SH-SY5Y (cell line): ENCODE measurements around the gene AMPH.

Source experiments
- GATA2 ChIP-seq: IDR thresholded peaks from 2 replicates; pipeline ENCODE4 v1.6.1; 2011; ENCODE audit warnings: mild to moderate bottlenecking, low read depth, low read length
- GATA3 ChIP-seq: IDR thresholded peaks from 2 replicates; pipeline ENCODE4 v1.6.1; 2011; ENCODE audit warnings: low read depth, mild to moderate bottlenecking, low read length, moderate library complexity

AMPH gene

DNA sequence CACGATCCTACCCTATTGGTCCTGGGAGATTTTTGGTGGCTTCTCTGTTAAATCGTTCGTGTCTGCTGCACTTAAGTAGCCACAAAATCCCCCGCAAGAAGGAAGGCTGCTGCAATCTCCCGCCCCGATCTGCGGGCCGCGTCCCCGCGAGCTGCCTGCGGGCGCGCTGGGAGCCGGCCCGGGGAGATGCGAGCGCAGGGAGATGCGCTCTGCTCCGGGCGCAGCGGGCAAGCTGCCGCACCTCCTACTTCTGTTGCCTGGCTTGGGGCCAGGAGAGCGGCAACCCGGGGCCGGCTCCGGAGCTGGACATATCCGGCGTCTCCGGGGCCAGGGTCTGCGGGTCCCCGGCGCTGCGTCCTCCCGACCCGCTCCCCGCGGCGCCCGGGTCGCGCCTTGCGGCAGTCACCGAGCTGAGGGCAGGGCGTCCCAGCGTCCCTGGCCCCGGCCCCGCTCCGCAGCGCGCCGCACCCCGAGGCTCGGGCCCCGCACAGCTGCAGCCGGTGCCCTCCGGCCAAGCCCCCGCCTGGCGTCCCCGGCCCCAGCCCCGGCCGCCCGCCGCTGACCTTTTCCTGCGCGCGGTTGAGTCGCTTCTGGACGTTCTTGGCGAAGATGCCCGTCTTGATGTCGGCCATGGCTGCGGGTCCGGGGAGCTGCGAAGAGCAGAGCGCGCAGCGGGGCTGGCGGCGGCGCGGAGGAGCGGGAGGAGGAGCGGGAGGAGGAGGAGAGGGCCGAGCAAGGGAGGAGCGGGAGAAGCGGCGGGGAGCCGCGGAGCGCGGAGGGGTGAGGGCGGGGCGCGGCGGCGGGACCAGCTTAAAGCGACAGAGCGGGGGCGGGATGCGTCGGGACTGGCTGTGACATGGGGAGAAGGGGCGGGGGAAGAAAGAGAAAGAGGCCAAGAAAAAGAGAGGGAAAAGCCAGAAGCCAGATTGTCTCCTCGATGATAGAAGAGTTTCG, at the start of gene AMPH:
AMPH (minus strand) TSS at position 654 of the 954 bp plus-strand sequence; CDS start at position 632, 22 bp downstream.
- TF ChIP-seq GATA3 (no peak), GATA2 (no peak)

DNA sequence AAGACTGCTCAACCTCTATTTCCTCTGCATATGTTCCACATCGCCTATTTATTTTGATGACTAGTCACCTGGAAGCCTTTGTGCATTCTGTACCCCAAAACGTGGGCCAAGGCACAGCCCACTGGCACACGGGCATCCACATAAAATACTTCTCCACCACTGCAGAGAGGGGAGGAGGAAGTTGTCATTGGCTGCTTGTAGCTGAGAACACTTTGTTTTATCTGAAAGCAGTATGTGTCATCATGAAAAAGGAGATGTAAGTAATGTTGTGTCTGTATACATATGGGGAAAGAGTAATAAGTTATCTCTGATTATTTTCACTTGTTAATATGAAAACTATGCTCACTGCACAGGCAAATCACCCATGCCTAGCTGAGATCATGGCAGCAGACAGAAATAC, 48.2 kb upstream of the AMPH start:
- TF ChIP-seq GATA2 (no peak), GATA3 (no peak)

DNA sequence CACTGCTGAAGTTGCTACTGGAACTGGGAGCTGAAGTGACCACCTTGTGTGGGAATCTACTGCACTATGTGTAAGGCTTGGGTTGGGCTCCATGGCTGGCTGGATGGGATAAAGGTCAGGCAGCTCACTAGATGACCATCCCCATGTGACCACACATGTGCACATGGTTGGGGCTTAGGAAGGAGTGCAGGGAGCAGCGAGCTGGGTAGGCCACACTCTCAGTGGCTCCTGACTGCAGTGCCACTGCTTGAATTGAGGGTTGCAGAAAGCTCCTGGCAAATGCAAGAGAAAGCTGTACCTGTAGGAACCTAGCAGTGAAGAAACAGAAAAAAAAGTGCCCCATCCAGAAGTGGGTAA, 47.5 kb upstream of the AMPH start:
- TF ChIP-seq GATA3: no peak
- no peak for TF ChIP-seq GATA2

DNA sequence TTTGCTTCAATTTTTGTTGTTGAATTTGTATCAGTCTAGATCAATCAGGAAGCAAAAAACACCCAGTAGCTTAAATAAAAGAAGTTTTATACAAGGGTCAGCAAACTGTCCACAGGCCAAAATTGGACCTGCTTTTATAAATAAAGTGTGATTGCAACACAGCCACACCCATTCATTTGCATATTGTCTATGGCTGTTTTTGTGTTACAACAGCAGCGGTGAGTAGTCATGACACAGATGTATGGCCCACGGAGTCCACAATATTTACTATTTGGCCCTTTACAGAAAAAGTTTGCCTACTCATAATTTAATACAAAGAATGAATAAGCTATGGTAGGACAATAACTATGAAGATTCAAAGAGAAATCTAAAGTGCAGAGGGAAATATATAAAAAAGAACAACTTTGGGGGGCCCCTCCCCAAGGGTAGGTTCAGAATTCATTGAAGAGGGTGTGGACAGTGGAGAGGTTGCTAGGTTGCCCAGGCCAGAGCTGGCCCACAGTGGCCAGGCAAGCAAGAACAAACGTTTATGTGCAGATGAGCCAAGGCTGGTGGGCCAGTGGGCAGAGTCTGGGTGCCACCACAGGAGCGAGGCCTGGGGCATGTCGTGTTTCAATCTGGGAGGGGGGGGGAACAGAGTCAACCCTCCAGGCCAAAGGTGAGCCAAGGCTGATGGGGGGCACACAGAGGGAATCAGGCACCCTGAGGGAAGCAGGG, 47.0 kb upstream of the AMPH start:
- TF ChIP-seq GATA2 (no peak), GATA3 (no peak)

DNA sequence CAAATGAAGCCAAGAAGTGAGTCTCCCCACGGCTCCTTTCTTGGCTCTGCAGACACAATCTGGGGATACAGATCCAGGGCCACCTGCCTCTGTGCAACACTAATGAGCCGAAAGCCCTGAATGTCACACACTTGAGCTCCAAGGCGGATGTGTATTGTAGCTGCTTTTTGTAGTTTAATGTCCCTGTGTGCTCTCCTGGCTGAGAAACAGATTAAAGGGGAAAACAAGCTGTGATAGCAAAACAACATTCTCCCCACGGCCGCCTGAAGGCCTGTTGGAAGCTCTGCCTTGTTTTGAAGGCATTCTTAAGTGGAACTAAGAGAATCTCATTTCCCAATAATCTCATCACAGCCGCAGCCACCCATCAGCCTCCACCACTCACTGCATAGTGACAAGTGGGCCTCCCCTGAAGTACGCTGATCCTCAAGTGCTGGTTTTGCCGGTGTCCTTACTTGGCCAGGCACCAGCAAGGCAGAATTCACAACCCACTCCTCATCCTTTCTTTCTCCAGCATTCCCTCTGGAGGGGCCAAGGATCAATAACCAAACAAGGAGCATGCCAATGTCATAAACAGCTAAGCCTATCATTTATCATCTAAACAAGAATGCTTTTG, 44.4 kb upstream of the AMPH start:
- TF ChIP-seq GATA2 (no peak), GATA3 (no peak)

DNA sequence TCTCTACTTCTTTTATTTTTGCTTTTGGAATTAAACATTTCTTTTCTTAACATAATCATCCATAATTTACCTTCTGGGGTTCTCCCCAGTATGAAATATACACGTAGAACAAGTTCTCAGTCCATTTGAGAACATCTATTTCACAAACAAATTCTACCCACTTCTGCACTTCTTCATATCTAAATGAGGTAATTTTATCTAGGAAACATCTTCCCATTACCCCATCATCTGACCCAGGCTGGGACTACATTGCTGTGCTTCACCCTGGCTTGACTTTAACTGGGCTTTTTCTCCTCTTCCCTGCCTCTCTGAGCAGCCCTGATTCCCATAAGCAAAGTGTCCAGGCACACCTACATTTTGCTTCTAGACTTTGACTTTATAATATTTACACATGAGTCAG, 43.3 kb upstream of the AMPH start:
- no peak for TF ChIP-seq GATA2
- TF ChIP-seq GATA3: no peak

DNA sequence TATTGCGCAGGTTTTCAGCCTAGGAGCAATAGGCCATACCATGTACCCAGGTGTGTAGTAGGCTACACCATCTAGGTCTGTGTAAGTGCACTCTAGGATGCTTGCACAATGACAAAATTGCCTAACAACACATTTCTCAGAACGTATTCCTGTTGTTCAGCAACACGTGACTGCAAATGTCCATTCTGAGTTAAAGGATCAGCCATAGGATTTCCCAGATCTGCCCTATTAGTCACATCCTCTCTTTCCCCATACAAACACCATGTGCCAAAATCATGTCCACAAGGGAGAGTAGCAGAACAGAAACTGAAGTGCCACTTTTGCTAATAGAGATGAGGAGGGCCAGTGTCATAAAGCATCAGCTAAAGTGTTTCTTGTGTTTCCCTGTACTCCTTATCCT, 42.6 kb upstream of the AMPH start:
- TF ChIP-seq GATA3 (no peak), GATA2 (no peak)

DNA sequence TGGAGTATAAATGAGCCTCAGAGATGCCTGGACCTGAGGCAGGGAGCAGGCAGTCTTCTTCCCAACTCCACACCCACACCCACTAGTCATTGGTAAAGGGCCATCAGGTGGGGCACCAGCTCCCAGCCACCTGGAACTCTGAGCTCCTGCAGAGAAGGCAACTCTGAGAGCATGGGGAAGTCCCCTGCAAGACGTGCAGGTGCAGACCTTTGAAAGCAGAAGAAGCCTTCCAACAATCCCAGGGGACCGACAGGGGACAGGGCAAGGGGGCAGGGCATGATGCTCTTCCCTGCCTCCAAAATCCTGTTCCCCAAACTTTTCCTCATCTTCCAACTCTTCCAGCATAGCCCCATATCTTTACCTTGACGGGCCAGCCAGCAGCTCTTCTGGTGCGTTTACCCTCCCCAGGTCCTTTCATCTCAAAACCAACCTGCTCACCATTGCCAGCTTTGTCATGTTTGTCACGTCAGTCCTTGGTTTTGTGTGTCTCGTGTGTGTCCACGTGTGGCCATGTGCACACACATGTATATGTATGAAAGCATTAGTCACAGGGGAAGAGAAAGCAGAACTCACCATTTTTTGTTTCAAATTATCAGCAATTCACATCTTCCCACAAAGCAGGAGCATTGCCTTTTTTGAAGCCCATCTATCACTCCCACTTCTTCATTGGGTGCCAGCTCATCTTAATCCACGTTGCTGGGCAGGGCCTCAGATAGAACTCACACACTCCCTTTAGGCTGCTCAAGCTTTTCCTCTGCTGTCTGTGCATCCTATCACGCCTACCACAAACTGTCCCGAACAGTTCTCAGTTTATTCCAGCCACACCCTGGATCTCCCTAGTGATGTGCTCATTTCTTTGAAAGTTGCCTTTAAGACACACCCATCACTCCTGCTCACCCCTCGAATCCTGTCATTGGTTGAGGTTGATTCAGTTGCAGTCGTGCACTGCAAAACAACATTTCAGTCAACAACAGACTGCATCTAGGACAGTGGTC, 41.0 kb upstream of the AMPH start:
- no peak for TF ChIP-seq GATA3
- no peak for TF ChIP-seq GATA2

DNA sequence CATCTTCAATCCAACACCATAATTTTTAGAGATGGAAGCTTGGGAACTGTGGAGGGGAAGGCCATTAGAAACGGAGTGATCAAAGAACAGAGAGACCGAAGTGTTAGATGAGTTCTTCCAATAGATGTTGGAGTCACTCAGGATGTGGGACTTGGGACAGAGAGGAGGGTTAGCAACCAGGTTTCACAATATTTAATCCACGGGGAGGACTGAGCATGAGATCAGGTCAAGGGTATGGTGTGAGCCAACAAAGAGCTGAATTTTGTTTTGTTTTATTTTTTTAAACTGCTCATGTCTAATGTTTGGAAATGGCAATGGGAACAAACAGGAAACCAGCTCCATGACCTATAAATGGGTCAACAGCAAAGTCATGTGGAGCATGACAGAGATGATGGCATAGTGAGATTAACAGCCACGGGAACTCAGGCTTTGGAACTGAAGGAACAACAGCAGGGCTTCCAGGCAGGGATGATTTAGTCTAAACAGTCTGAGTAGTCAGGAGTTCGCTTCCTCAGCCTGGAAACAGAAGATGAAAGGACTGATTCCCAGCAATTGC, 38.9 kb upstream of the AMPH start:
- no peak for TF ChIP-seq GATA2
- no peak for TF ChIP-seq GATA3

DNA sequence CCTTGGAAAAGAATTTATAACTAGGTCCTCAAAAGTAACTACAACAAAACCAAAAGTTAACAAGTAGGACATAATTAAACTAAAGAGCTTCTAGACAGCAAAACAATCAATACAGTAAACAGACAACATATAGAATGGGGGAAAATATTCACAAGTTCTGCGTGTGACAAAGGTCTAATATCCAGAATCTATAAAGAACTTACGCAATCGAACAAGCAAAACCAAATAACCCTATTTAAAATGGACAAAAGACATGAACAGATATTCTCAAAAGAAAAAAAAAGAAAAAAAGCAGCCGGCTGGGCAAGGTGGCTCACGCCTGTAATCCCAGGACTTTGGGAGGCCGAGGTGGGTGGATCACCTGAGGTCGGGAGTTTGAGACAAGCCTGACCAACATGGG, 33.8 kb upstream of the AMPH start:
- TF ChIP-seq GATA3 (no peak), GATA2 (no peak)

DNA sequence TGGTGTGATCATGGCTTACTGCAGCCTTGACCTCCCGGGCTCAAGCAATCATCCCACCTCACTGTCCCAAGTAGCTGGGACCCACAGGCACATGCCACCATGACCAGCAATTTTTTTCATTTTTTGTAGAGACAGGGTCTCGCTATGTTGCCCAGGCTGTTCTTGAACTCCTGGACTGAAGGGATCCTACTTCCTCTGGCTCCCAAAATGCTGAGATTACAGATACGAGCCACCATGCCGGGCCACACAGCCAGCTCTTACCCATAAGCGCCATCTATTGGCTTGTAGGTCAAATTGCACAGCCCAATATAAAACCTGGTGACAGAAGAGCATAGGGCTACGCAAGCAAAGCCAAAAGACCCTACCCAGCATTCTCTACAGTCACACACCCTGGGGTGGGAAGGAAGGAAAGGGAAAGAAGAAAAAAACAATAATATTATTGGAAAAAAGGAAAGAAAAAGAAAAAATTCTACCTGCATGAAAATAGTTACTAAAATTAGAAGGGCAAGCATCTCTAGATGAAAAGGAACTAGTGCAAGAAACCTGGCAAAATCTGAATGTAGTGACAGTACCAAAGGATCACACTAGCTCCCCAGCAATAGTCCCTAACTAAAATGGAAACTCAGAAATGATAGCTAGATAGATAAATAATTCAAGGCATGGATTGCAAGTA, 29.4 kb upstream of the AMPH start:
- TF ChIP-seq GATA2 (no peak; the same call in 1 of the 2 replicates), GATA3 (no peak)

DNA sequence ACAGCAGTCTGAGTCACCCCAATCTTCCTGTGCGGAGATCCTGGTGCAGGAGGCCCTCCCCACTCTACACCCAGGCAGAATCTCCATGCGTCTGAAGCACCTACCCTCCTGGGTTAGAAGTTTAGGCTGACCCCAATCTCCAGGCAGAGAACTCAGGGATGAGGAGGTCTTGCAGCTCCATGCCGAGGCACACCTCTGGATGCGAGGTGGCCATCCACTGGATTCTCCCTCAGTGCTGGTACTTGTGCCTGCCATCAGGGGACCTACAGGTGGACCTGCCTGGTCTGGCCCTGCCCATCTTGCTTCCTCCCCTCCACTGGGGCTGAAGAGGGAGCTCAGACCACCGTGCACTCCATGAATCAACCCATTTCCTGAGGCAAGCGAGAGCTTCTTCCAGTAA, 28.8 kb upstream of the AMPH start:
- no peak for TF ChIP-seq GATA3
- no peak for TF ChIP-seq GATA2
